Measurements from ENCODE around the gene CSNK1G2. TPM values are rescaled to one million over a fixed set of nuclear protein-coding genes. Genes with fewer than 3 reads are reported as not detected.

The CSNK1G2 gene
- total and polyA plus RNA-seq, 2 of the 13 experiments (the other 11 are each of a cell fraction or from before 2014, with no cell fraction given), result 53.8 to 72.5 TPM

DNA sequence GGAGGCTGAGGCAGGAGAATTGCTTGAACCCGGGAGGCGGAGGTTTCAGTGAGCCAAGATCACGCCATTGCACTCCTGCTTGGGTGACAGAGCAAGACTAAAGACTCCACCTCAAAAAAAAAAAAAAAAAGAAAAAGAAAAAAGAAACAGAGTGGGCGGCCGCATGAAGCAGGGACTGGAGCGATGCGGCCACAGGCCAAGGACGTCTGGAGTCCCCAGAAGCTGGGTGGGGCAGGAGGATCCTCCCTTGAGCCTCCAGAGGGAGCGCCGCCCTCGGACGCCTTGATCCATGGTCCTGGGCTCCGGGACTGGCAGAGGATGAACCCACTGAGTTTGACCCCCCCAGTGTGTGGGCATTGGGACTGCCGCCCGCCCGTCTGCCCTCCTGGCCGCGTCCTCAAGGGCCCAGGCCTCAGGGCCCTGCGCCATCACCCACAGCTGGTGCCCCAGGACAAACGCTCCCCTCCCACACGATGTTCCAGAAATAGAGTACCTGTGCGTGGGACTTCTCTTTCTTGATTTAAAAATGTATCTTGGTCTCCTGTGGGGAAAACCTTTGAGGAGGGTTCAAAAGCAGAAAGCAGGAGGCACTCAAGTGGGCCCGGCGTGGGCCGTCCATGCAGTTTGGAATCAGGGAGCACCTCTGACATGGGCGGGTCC is 59.0 kb downstream of the CSNK1G2 start:
- no peaks in the 10 kb centered on the region for H3K4me1 ChIP-seq (ENCODE audit: insufficient read depth, low read length)
- in situ Hi-C loops (cut with HindIII; ENCODE audit: extremely low pct_ligation_motif_present, low pct_unique_long_range_greater_than_20kb), result no loop called here
- no peaks in the 10 kb centered on the region for H3K27me3 ChIP-seq (ENCODE audit: control insufficient read depth in 1 of 2, insufficient read depth in 2 of 2, low read length in 2 of 2)
- TF ChIP-seq SIN3B (IDR thresholded peaks at IDR 0.05; ENCODE audit: low read length), result no peak
- peak; percentile 35 for TF ChIP-seq AGO2 (optimal IDR thresholded peaks at IDR 0.05; ENCODE audit: low read depth, low read length)
- H2AFZ ChIP-seq (ENCODE audit: low read length), result no peak overlapping the region
- no peak overlapping the region for H3K27ac ChIP-seq (ENCODE audit: extremely low read length, insufficient read depth, low read length)
- no peaks in the 10 kb centered on the region for H3K9me3 ChIP-seq (ENCODE audit: low read length)
- BruUV-seq (replicated peaks), result no TSS peak
- ATAC-seq (no peak), DNase-seq (ENCODE audit: low spot score) (no peak), FAIRE-seq (no peak)
- ChIA-PET CTCF (ENCODE audit: low intra/inter-chr PET ratio, low total read pairs) (no interaction called here), POLR2A (no interaction called here)
- intact Hi-C loops (cut with micrococcal nuclease; ENCODE audit: unreplicated experiment), result no loop called here
- H3K4me2 ChIP-seq (ENCODE audit: low read depth, low read length), result no peak overlapping the region
- H3K36me3 ChIP-seq (replicated peaks in 1 of 2; ENCODE audit: control insufficient read depth in 1 of 2, insufficient read depth in 2 of 2, low read length in 2 of 2), result no peaks in the 10 kb centered on the region; a peak in 1 of 5 replicates
- no peak overlapping the region for H3K4me3 ChIP-seq (replicated peaks in 1 of 3; ENCODE audit: insufficient read depth in 1 of 3, low read depth in 2 of 3, low read length in 3 of 3)
- H3K9ac ChIP-seq (ENCODE audit: insufficient read depth, low read depth, low read length), result no peak overlapping the region
- 98% methylated on average over 17 of the region's 26 CpGs for WGBS (ENCODE audit: low lambda C conversion rate)
- no peaks in the 10 kb centered on the region for H3K79me2 ChIP-seq (ENCODE audit: insufficient read depth, low read length)
- no peaks in the 10 kb centered on the region for H4K20me1 ChIP-seq (ENCODE audit: insufficient read depth, low read length)

DNA sequence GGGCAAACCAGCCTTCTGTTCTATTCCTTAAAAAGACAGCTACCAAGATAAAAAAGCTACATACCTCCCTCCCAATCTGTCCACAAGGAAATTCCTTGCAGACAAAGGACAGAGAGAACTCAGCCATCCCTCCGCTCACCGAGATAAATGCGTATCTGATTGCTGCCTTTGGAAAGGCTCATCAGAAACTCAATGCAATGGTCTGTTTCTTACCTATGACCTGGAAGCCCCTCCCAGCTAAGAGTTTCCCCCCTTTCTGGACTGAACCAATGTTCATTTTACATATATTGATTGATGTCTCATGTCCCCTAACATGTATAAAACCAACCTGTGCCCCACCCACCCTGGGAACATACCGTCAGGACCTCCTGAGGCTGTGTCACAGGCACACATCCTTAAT is 62.9 kb downstream of the CSNK1G2 start:
- DNase-seq (ENCODE audit: low spot score) (no peak), FAIRE-seq (no peak), ATAC-seq (no peak)
- Histone ChIP-seq H3K27me3 (ENCODE audit: control insufficient read depth in 1 of 2, insufficient read depth in 2 of 2, low read length in 2 of 2) (no peaks in the 10 kb centered on the region), H3K9me3 (ENCODE audit: low read length) (no peaks in the 10 kb centered on the region), H3K4me2 (ENCODE audit: low read depth, low read length) (no peak overlapping the region), H3K36me3 (replicated peaks in 1 of 2; ENCODE audit: control insufficient read depth in 1 of 2, insufficient read depth in 2 of 2, low read length in 2 of 2) (no peaks in the 10 kb centered on the region; a peak in 1 of 5 replicates), H3K4me1 (ENCODE audit: insufficient read depth, low read length) (no peaks in the 10 kb centered on the region), H3K9ac (ENCODE audit: insufficient read depth, low read depth, low read length) (no peak overlapping the region), H3K79me2 (ENCODE audit: insufficient read depth, low read length) (no peaks in the 10 kb centered on the region), H4K20me1 (ENCODE audit: insufficient read depth, low read length) (0 out of 2 replicates have a peak, but pooled peaks cover 2% of the 10 kb centered on the region), H3K27ac (ENCODE audit: extremely low read length, insufficient read depth, low read length) (no peak overlapping the region), H3K4me3 (replicated peaks in 1 of 3; ENCODE audit: insufficient read depth in 1 of 3, low read depth in 2 of 3, low read length in 3 of 3) (no peak overlapping the region), H2AFZ (ENCODE audit: low read length) (no peak overlapping the region)
- no peak for TF ChIP-seq ZNF570 (CRISPR knock-in tag; IDR thresholded peaks at IDR 0.05; ENCODE audit: borderline replicate concordance)
- TF ChIP-seq ZBTB42 (CRISPR knock-in tag; IDR thresholded peaks at IDR 0.05), result no peak
- TF ChIP-seq, protein P1, sequence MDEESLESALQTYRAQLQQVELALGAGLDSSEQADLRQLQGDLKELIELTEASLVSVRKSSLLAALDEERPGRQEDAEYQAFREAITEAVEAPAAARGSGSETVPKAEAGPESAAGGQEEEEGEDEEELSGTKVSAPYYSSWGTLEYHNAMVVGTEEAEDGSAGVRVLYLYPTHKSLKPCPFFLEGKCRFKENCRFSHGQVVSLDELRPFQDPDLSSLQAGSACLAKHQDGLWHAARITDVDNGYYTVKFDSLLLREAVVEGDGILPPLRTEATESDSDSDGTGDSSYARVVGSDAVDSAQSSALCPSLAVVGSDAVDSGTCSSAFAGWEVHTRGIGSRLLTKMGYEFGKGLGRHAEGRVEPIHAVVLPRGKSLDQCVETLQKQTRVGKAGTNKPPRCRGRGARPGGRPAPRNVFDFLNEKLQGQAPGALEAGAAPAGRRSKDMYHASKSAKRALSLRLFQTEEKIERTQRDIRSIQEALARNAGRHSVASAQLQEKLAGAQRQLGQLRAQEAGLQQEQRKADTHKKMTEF (CRISPR knock-in tag; IDR thresholded peaks at IDR 0.05), result no peak
- TF ChIP-seq ZSCAN22 (CRISPR knock-in tag; IDR thresholded peaks at IDR 0.05), result no peak
- intact Hi-C loops (cut with micrococcal nuclease; ENCODE audit: unreplicated experiment), result no loop called here
- BruUV-seq (replicated peaks), result no TSS peak
- WGBS (ENCODE audit: low lambda C conversion rate), result 100% methylated on average over 4 of the region's 4 CpGs
- CTCF ChIA-PET (ENCODE audit: low intra/inter-chr PET ratio, low total read pairs), result no interaction called here
- in situ Hi-C loops (cut with HindIII; ENCODE audit: extremely low pct_ligation_motif_present, low pct_unique_long_range_greater_than_20kb), result no loop called here
- POLR2A ChIA-PET, result interaction anchor here (0.7 kb wide), 1 partner anchor 12 kb away, joined by 3 read pairs; the partner anchor contains the start of gene BTBD2
